ENCODE measurements around the gene RPS6KC1.

RPS6KC1 gene

GRCh38 chr1:213244664-213245091 lies 193.6 kb downstream of the RPS6KC1 start:
- peak; percentile 49 for DNase-seq

- no peak for DNase-seq
Measured at GRCh38 chr1:213245260-213245910, 194.3 kb downstream of the RPS6KC1 start.

GRCh38 chr1:213247038-213247437 lies 196.0 kb downstream of the RPS6KC1 start:
- no peak for DNase-seq

GRCh38 chr1:213249395-213249794 lies 198.4 kb downstream of the RPS6KC1 start:
- DNase-seq, result no peak

GRCh38 chr1:213250041-213250440 lies 199.0 kb downstream of the RPS6KC1 start:
- DNase-seq, result no peak

GRCh38 chr1:213250446-213250845 lies 199.4 kb downstream of the RPS6KC1 start:
- no peak for DNase-seq

GRCh38 chr1:213251972-213252371 lies 200.9 kb downstream of the RPS6KC1 start:
- DNase-seq, result no peak

GRCh38 chr1:213256438-213257087 lies 205.5 kb downstream of the RPS6KC1 start:
- DNase-seq, result no peak

- no peak for DNase-seq
Measured at GRCh38 chr1:213260311-213261075, 209.5 kb downstream of the RPS6KC1 start.

GRCh38 chr1:213264531-213264930 lies 213.5 kb downstream of the RPS6KC1 start:
- no peak for DNase-seq

GRCh38 chr1:213266983-213267772 lies 216.1 kb downstream of the RPS6KC1 start:
- no peak for DNase-seq

- DNase-seq, result no peak
Measured at GRCh38 chr1:213268221-213268620, 217.2 kb downstream of the RPS6KC1 start.

GRCh38 chr1:213269829-213270228 lies 218.8 kb downstream of the RPS6KC1 start:
- DNase-seq, result no peak

GRCh38 chr1:213273546-213273945 lies 222.5 kb downstream of the RPS6KC1 start:
- no peak for DNase-seq

- DNase-seq, result no peak
Measured at GRCh38 chr1:213274140-213274539, 223.1 kb downstream of the RPS6KC1 start.

GRCh38 chr1:213275293-213275692 lies 224.3 kb downstream of the RPS6KC1 start:
- DNase-seq, result no peak

- DNase-seq, result no peak
Measured at GRCh38 chr1:213276236-213276635, 225.2 kb downstream of the RPS6KC1 start.

- no peak for DNase-seq
Measured at GRCh38 chr1:213277036-213277435, 226.0 kb downstream of the RPS6KC1 start.

GRCh38 chr1:213279410-213279809 lies 228.4 kb downstream of the RPS6KC1 start:
- no peak for DNase-seq

GRCh38 chr1:213281640-213282301 lies 230.7 kb downstream of the RPS6KC1 start:
- peak; percentile 6 for DNase-seq

GRCh38 chr1:213284626-213285025 lies 233.6 kb downstream of the RPS6KC1 start:
- no peak for DNase-seq

GRCh38 chr1:213286235-213286634 lies 235.2 kb downstream of the RPS6KC1 start:
- no peak for DNase-seq
